Neural progenitor cell (in vitro differentiated cells): ENCODE measurements around the gene FAM131A. TPM values are rescaled to one million over a fixed set of nuclear protein-coding genes. Genes with fewer than 3 reads are reported as not detected.

ENCODE experiments used
- DNase-seq: peaks from one replicate; pipeline ENCODE4 v3.0.0-alpha.2; 2016; ENCODE audit warnings: low spot score
- H2AFZ ChIP-seq: fragments of 200-600 bp; sonication (generic); replicated peaks from 2 replicates; pipeline ENCODE4 v1.6.1; 2016; ENCODE audit warnings: antibody characterized with exemption
- H3F3A ChIP-seq: fragments of 200-600 bp; sonication (generic); 2 replicates; pipeline ENCODE4 v1.6.1; 2016; ENCODE audit warnings: antibody characterized with exemption, low read depth
- H3K27ac ChIP-seq: fragments of 200-600 bp; sonication (generic); 2 replicates; pipeline ENCODE4 v1.5.1; 2016; ENCODE audit warnings: mild to moderate bottlenecking
- H3K27me3 ChIP-seq: fragments of 200-600 bp; sonication (generic); 2 replicates; pipeline ENCODE4 v1.6.1; 2016; ENCODE audit warnings: mild to moderate bottlenecking, moderate library complexity
- H3K36me3 ChIP-seq: fragments of 200-600 bp; sonication (generic); 2 replicates; pipeline ENCODE4 v1.5.1; 2016
- H3K4me1 ChIP-seq: fragments of 200-600 bp; sonication (generic); 2 replicates; pipeline ENCODE4 v1.6.1; 2016; ENCODE audit warnings: mixed run types
- H3K4me2 ChIP-seq: fragments of 200-600 bp; sonication (generic); 2 replicates; pipeline ENCODE4 v1.6.1; 2016
- H3K4me3 ChIP-seq: fragments of 200-600 bp; sonication (generic); 2 replicates; pipeline ENCODE4 v1.5.1; 2016
- H3K79me2 ChIP-seq: fragments of 200-600 bp; sonication (generic); 2 replicates; pipeline ENCODE4 v1.6.1; 2016; ENCODE audit warnings: low read depth
- H3K9ac ChIP-seq: fragments of 200-600 bp; sonication (generic); 2 replicates; pipeline ENCODE4 v1.6.1; 2016
- H3K9me3 ChIP-seq: fragments of 200-600 bp; sonication (generic); 2 replicates; pipeline ENCODE4 v1.5.1; 2016; ENCODE audit warnings: low read depth
- H4K20me1 ChIP-seq: fragments of 200-600 bp; sonication (generic); 2 replicates; pipeline ENCODE4 v1.6.1; 2016; ENCODE audit warnings: low read depth
- H3K27ac Mint-ChIP-seq: 3 replicates; pipeline ENCODE4 v1.8.0; 2021; ENCODE audit warnings: mixed read lengths
- H3K27me3 Mint-ChIP-seq: 2 replicates; pipeline ENCODE4 v1.8.0; 2022; ENCODE audit warnings: low read depth, mild to moderate bottlenecking, inconsistent platforms, moderate library complexity, mixed read lengths; ENCODE audit not compliant: insufficient read depth
- H3K36me3 Mint-ChIP-seq: 3 replicates; pipeline ENCODE4 v1.8.0; 2021; ENCODE audit warnings: mixed read lengths
- H3K4me1 Mint-ChIP-seq: 3 replicates; pipeline ENCODE4 v1.8.0; 2021; ENCODE audit warnings: mixed read lengths
- H3K4me3 Mint-ChIP-seq: 3 replicates; pipeline ENCODE4 v1.8.0; 2021; ENCODE audit warnings: mild to moderate bottlenecking, moderate library complexity, mixed read lengths
- H3K9me3 Mint-ChIP-seq: 3 replicates; pipeline ENCODE4 v1.8.0; 2020; ENCODE audit warnings: mixed read lengths
- CTCF ChIP-seq: fragments of 200-600 bp; sonication (generic); IDR thresholded peaks from 2 replicates; pipeline ENCODE4 v1.5.1; 2017; ENCODE audit warnings: antibody characterized with exemption, mild to moderate bottlenecking
- EZH2 ChIP-seq: fragments of 200-600 bp; sonication (generic); IDR thresholded peaks from 2 replicates; pipeline ENCODE4 v1.6.1; 2017; ENCODE audit warnings: antibody characterized with exemption, mild to moderate bottlenecking, moderate library complexity
- EZH2phosphoT487 ChIP-seq: fragments of 200-600 bp; sonication (generic); IDR thresholded peaks from 2 replicates; pipeline ENCODE4 v1.6.1; 2017; ENCODE audit warnings: antibody characterized with exemption
- total RNA-seq: library from RNA; depleted of rRNA; stranded (reverse); fragments of >200 nt; gene quantifications from 2 replicates; pipeline ENCODE4 v1.2.3, GENCODE V29; 2015; ENCODE audit warnings: low replicate concordance

FAM131A gene
- total RNA-seq, 1 donor from 2014 or later: 17.2 TPM

- Histone ChIP-seq H3K4me1 (no peaks in the 10 kb centered on the region), H3K4me3 (no peak overlapping the region), H3K27me3 (no peaks in the 10 kb centered on the region), H3K79me2 (peaks cover 31% of the 10 kb centered on the region), H4K20me1 (peaks cover 50% of the 10 kb centered on the region), H2AFZ (no peak overlapping the region), H3K9ac (no peak overlapping the region), H3K36me3 (no peaks in the 10 kb centered on the region), H3F3A (no peaks in the 10 kb centered on the region), H3K27ac (no peak overlapping the region), H3K9me3 (no peaks in the 10 kb centered on the region), H3K4me2 (no peak overlapping the region)
- no peak for TF ChIP-seq EZH2phosphoT487
- no peak for TF ChIP-seq EZH2
- no peak for TF ChIP-seq CTCF
- Mint-ChIP-seq H3K4me3 (no peak overlapping the region), H3K9me3 (no peaks in the 10 kb centered on the region), H3K27me3 (peaks cover 4% of the 10 kb centered on the region), H3K36me3 (peaks cover 56% of the 10 kb centered on the region), H3K27ac (no peak overlapping the region), H3K4me1 (peaks cover under 1% of the 10 kb centered on the region)
- DNase-seq: no peak
Observed at GRCh38 chr3:184322731-184323487, 14.5 kb upstream of the FAM131A start.

GRCh38 chr3:184323696-184324095, 13.7 kb upstream of the FAM131A start:
- Histone ChIP-seq H2AFZ (no peak overlapping the region), H3K36me3 (no peaks in the 10 kb centered on the region), H3K4me2 (no peak overlapping the region), H3K9ac (no peak overlapping the region), H3K79me2 (peaks cover 23% of the 10 kb centered on the region), H3K27ac (no peak overlapping the region), H4K20me1 (peaks cover 46% of the 10 kb centered on the region), H3K4me3 (no peak overlapping the region), H3K9me3 (no peaks in the 10 kb centered on the region), H3K4me1 (no peaks in the 10 kb centered on the region), H3K27me3 (no peaks in the 10 kb centered on the region), H3F3A (no peaks in the 10 kb centered on the region)
- TF ChIP-seq EZH2 (no peak), EZH2phosphoT487 (no peak), CTCF (no peak)
- Mint-ChIP-seq H3K27ac (no peak overlapping the region), H3K4me3 (no peak overlapping the region), H3K9me3 (no peaks in the 10 kb centered on the region), H3K27me3 (peaks cover 4% of the 10 kb centered on the region), H3K4me1 (no peaks in the 10 kb centered on the region), H3K36me3 (peaks cover 60% of the 10 kb centered on the region)
- no peak for DNase-seq

GRCh38 chr3:184325269-184325668, 12.1 kb upstream of the FAM131A start:
- Mint-ChIP-seq H3K36me3 (peaks cover 65% of the 10 kb centered on the region), H3K4me3 (no peak overlapping the region), H3K4me1 (no peaks in the 10 kb centered on the region), H3K27me3 (peaks cover 2% of the 10 kb centered on the region), H3K27ac (peak overlapping the region; percentile 51), H3K9me3 (no peaks in the 10 kb centered on the region)
- Histone ChIP-seq H3K9ac (no peak overlapping the region), H3K27ac (no peak overlapping the region), H2AFZ (no peak overlapping the region), H3K79me2 (peaks cover 8% of the 10 kb centered on the region), H3K4me3 (no peak overlapping the region), H3K4me1 (no peaks in the 10 kb centered on the region), H3K4me2 (no peak overlapping the region), H3F3A (no peaks in the 10 kb centered on the region), H3K36me3 (no peaks in the 10 kb centered on the region), H3K27me3 (no peaks in the 10 kb centered on the region), H4K20me1 (peaks cover 31% of the 10 kb centered on the region), H3K9me3 (no peaks in the 10 kb centered on the region)
- TF ChIP-seq EZH2phosphoT487 (no peak), CTCF (no peak), EZH2 (no peak)
- DNase-seq: no peak
